HG02571 (cell line): ENCODE results near the gene ATP8A2.

Experiments
- ATAC-seq: cut with Tn5 transposase; IDR thresholded peaks from one replicate; pipeline ENCODE4 v1.9.1; 2021; ENCODE audit warnings: mild to moderate bottlenecking, moderate library complexity; ENCODE audit not compliant: unreplicated experiment

Gene ATP8A2

GRCh38 chr13:25873242-25873612 is 501.5 kb downstream of the ATP8A2 start:
- no peak for ATAC-seq

GRCh38 chr13:25874064-25874737 is 502.4 kb downstream of the ATP8A2 start:
- no peak for ATAC-seq

- no peak for ATAC-seq
These were observed 503.1 kb downstream of the ATP8A2 start for GRCh38 chr13:25874907-25875306.

GRCh38 chr13:25876247-25876646 is 504.5 kb downstream of the ATP8A2 start:
- no peak for ATAC-seq

GRCh38 chr13:25879466-25879865 is 507.7 kb downstream of the ATP8A2 start:
- ATAC-seq: no peak

- ATAC-seq: no peak
These were observed 509.6 kb downstream of the ATP8A2 start for GRCh38 chr13:25881136-25881926.

GRCh38 chr13:25881971-25882451 is 510.2 kb downstream of the ATP8A2 start:
- no peak for ATAC-seq

- ATAC-seq: no peak
These were observed 510.9 kb downstream of the ATP8A2 start for GRCh38 chr13:25882466-25883357.

- ATAC-seq: no peak
These were observed 513.6 kb downstream of the ATP8A2 start for GRCh38 chr13:25885418-25885817.

GRCh38 chr13:25886438-25887214 is 514.9 kb downstream of the ATP8A2 start:
- ATAC-seq: no peak

GRCh38 chr13:25887962-25888655 is 516.3 kb downstream of the ATP8A2 start:
- no peak for ATAC-seq

GRCh38 chr13:25890671-25891212 is 519.0 kb downstream of the ATP8A2 start:
- ATAC-seq: no peak

- ATAC-seq: no peak
These were observed 527.2 kb downstream of the ATP8A2 start for GRCh38 chr13:25898991-25899390.

GRCh38 chr13:25899464-25899863 is 527.7 kb downstream of the ATP8A2 start:
- no peak for ATAC-seq

- no peak for ATAC-seq
These were observed 528.2 kb downstream of the ATP8A2 start for GRCh38 chr13:25899952-25900351.

GRCh38 chr13:25901460-25902376 is 529.9 kb downstream of the ATP8A2 start:
- peak; percentile 63 for ATAC-seq

GRCh38 chr13:25902455-25902854 is 530.7 kb downstream of the ATP8A2 start:
- ATAC-seq: no peak

- ATAC-seq: no peak
These were observed 531.1 kb downstream of the ATP8A2 start for GRCh38 chr13:25902891-25903341.
